Endometrium (tissue), 2 donors: ENCODE measurements around the gene KAZN.
"Not testable (repeated sequence)": the region's sequence is repeated elsewhere in the genome, so short reads cannot be mapped to it uniquely, and the experiment has no call there.

Source experiments
- FAIRE-seq: peaks from 2 replicates; lab custom pipeline; 2012; peaks lifted over from hg19 to GRCh38; lab: Jason Lieb, UNC
- donor health status: control.
- donor health status: control.

Gene KAZN

DNA sequence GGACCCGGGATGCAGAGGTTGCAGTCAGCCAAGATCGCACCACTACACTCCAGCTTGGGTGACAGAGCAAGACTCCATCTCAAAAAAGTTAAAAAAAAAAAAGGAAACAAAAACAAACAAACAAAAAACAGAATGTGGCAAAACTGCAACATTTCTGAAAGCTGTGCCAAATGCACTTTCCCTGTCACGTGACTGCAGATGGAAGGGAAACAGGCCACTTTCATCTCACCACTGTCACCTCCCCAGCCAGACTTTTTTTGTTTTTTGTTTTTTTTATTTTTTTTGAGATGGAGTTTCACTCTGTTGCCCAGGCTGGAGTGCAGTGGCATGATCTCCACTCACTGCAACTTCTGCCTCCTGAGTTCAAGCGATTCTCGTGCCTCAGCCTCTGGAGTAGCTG is 442.2 kb downstream of the KAZN start:
- FAIRE-seq: not testable (repeated sequence)

GRCh38 chr1:15042866-15043265 is 444.4 kb downstream of the KAZN start:
- FAIRE-seq: no peak

DNA sequence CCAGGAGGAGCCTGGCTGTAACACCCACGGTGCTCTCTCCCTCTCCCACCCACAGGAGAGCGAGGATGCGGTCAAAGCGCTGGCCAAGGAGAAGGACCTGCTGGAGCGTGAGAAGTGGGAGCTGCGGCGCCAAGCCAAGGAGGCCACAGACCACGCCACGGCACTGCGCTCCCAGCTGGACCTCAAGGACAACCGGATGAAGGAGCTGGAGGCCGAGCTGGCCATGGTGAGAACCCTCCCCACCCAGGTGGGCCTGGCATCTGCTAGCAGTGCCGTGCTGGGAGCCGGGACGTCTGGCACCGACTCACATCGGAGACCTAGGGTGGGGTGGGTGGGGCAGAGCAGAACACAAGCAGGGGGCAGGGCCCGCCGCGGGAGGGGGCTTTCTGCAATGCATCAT is 445.4 kb downstream of the KAZN start:
- FAIRE-seq: no peak

- no peak for FAIRE-seq
Measured at GRCh38 chr1:15045123-15045522, 446.6 kb downstream of the KAZN start.

GRCh38 chr1:15046487-15047165 is 448.1 kb downstream of the KAZN start:
- no peak for FAIRE-seq

GRCh38 chr1:15047237-15047636 is 448.8 kb downstream of the KAZN start:
- FAIRE-seq: no peak

GRCh38 chr1:15048437-15048980 is 450.0 kb downstream of the KAZN start:
- no peak for FAIRE-seq

DNA sequence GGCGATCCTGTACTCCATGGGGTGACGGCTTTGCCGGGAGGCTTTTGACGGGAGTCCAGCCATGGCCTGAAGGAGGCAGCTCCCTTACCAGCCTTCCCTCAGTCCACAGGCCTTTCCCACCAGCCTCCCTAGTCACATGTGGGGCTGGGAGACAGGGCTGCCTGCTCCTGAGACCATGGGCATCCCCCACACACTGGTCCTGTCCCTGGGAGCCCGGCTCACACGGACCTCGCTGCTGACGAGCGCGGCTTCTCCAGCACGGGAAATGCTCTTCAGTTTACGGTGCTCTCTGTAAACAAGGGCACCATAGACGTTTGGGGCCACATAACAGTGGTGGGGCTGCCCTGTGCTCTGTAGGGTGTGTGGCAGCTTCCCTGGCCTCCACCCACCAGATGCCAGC is 450.6 kb downstream of the KAZN start:
- no peak for FAIRE-seq

DNA sequence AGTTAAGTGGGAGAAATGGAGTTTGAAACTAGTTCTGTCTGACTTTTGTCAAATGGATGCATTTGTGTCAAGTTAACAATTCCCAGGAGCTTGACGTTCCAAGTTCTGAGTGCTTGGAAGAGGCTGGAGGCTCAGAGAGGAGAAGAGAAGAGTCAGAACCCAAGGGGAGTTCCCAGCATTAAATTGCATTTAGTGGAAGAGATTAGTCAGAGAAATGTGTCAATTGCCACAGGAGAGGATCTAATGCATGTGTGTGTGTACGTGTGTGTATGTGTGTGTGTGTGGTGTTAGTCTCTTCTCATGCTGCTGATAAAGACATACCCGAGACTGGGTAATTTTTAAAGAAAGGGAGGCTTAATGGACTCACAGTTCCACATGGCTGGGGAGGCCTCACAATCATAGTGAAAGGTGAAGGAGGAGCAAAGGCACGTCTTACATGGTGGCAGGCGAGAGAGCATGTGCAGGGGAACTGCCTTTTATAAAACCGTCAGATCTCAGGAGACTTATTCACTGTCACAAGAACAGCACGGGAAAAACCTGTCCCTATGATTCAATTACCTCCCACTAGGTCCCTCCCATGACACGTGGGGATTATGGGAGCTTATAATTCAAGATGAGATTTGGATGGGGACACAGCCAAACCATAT is 453.5 kb downstream of the KAZN start:
- FAIRE-seq: no peak

GRCh38 chr1:15053153-15053552 is 454.7 kb downstream of the KAZN start:
- no peak for FAIRE-seq

DNA sequence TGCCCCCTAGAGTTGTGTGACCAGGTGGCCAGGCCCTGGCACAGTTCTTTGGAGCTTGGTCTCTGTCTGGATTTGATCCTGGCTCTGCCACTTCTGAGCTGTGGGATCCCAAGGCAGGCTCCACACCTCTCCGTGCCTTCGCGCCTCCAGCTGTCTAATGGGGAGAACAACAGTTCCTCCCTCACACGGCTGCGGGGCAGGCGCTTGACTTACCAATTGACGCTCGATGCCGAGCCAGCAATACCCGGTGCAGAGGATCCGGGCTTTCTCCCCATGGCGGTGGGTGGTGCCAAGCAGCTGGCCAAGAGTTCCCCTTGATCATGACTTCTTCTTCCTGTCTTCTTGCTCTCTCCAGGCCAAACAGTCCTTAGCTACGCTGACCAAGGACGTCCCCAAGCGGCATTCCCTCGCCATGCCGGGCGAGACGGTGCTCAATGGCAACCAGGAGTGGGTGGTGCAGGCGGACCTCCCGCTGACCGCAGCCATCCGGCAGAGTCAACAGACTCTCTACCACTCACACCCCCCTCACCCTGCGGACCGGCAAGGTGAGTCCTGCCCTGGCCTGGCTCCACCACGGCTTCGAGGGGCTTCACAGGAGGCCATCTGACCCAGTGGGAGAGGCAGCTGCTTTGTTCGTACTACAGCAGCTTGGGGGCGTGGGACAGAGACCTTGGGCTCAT is 457.4 kb downstream of the KAZN start:
- FAIRE-seq: no peak

DNA sequence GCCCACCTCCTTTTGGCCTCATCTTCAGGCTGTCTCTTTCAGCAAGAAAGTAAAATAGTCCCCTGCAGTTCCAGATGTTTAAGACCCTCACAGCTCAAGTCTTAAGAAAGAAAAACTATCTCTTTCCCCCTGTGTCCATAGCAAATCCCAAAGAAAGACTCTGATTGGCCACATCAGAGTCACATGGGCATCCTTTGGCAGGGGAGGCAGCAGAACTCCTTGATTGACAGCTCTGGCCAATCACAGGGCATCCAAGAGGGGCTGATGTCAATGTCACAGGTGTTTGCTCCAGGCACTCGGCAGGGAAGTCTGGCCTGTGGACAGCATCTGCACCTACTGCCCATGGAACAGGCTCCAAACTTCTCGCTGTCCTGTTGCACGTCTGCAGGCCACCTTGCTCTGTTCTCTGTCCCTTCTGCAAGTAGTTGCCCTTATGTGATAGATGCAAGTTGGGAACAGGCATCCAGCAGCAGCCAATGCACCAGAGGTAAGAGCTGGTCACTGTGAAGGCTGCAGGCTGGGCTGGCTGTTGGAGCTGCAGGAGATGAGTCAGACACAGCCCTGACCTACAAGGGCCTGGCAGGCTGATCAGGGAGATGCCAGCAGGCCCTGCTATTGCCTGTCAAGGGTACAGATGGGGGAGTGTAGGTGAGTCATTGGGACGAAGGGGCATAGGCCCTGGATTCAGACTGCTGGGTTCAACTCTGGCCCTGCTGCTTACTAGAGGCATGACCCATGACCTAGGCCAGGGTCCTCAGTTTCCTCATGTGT is 458.2 kb downstream of the KAZN start:
- no peak for FAIRE-seq

GRCh38 chr1:15057834-15058233 is 459.3 kb downstream of the KAZN start:
- FAIRE-seq: no peak

- FAIRE-seq: no peak
Measured at GRCh38 chr1:15058261-15058660, 459.8 kb downstream of the KAZN start.

DNA sequence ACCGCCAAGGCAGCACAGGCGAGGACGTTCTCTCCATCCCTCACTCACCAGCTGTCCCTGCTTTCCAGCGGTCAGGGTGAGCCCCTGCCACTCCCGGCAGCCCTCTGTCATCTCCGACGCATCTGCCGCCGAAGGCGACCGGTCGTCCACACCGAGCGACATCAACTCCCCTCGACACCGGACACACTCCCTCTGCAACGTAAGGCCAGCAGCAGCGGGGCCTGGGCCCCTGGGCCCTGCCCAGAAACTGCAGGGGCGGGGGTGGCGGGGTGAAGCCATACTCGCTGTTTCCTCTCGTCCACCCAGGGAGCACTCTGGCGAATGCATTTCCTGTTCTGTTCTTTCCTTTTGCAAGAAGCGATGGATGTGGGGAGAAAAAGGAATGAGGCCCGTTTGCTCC is 461.6 kb downstream of the KAZN start:
- FAIRE-seq: no peak

- no peak for FAIRE-seq
Measured at GRCh38 chr1:15062479-15063099, 464.1 kb downstream of the KAZN start.

GRCh38 chr1:15063346-15063745 is 464.9 kb downstream of the KAZN start:
- no peak for FAIRE-seq

GRCh38 chr1:15063783-15064182 is 465.3 kb downstream of the KAZN start:
- no peak for FAIRE-seq

DNA sequence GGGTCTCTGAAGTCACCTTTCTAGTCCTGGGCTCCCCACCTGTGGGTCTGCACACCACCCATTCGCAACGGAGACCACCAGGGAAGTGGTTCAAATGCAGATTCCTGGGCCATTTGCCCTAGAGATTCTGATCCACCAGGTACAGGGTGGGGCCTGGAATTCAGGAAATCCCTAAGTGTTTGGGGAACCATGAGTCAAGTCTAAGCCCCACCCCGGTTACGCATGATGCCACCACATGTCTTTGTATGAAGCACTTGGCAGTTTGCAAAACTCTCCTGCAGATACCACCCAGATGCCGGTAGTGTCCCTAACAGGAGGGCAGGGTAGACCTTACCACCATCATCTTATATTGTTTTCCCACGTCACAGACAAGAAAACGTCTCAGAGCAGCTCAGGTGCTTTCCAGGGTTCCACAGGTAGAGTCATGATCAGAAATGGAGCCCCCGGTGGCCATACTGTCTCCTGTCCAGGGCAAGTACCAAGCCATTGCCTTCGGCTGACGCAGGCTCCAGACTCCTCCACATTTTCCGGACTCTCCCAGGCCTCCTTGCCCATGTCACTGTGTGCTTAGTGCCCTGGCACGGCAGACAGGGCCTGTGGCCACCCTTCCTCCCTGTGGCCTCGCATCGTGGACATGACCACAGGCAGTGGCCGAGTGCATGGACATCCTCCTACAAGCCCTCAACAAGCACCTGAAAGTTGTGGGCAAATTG is 465.9 kb downstream of the KAZN start:
- FAIRE-seq: no peak

DNA sequence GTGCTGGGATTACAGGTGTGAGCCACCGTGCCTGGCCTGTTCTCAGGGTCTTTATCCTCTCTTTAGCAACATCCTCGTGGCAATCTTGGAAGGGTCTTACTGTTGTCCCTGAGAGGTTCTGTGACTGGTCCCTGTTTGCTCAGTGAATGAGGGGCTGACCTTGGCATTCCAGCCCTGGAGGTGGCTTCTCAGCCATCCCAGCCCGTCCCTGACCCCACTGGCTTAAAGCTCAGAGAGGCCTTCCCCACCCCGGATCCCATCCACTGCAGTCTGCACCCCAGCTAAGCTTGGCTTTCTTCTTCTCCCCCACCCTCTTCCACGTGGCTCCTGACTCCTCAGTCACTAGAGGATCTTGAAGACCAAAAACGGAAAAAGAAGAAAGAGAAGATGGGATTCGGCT is 466.8 kb downstream of the KAZN start:
- no peak for FAIRE-seq

GRCh38 chr1:15065736-15066135 is 467.3 kb downstream of the KAZN start:
- no peak for FAIRE-seq
